ENCODE results near the gene PTPA. TPM values are rescaled to one million over a fixed set of nuclear protein-coding genes. Genes with fewer than 3 reads are reported as not detected.

The PTPA gene
- total RNA-seq, 4 donors from 2014 or later = 48.7 to 65.7 (median 51.9) TPM

- Histone ChIP-seq H3K4me3 (no peak overlapping the region), H3K4me1 (no peaks in the 10 kb centered on the region), H3K27ac (no peak overlapping the region), H3K36me3 (peaks cover 0 to 59% (median 0%) of the 10 kb centered on the region in 3 donors), H3K9me3 (no peaks in the 10 kb centered on the region), H3K27me3 (no peaks in the 10 kb centered on the region)
- no peak for TF ChIP-seq CTCF (IDR thresholded peaks at IDR 0.05)
- no peak for TF ChIP-seq POLR2A (IDR thresholded peaks at IDR 0.05)
- DNase-seq = no peak
Measured at GRCh38 chr9:129089246-129089645, 22.0 kb upstream of the PTPA start.

DNA sequence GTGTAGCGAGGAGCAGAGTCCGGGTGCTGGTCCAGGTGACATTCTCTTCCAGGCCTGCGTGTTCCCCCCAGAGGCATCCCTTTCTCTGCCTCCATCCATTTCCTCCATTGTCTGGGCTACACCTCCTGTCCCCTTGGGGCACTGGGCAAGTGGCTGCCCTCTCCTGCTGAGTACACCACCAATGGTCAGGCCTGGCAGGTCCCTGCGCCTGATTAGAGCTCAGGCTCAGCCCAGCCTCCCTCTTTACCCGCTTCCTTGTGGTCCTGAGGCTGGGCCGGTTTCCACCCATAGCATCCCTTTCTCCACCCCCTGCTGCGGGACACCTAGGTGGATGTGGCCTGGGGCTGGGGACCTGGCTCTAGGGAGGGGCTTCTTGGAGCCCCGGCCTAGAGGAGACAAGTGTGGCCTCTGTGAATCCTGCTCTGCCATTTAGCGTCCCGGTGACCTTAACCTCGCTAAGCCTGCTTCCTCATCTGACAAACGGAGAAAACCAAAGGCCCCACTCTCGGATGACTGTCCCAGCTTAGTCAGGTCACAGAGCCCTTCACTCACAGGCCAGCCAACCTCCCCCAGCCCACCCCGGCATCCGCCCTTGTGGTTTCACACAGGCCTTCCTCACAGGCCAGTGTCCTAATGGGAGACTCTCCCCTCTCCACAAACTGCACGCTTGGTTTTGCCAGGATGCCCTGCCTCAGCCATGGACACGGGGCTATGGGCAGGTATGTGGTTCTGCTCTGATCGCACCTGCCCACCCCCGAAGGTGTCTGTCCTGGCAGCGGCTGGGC lies 17.4 kb upstream of the PTPA start:
- TF ChIP-seq POLR2A (IDR thresholded peaks at IDR 0.05) (no peak), CTCF (IDR thresholded peaks at IDR 0.05) (no peak)
- Histone ChIP-seq H3K36me3 (peaks cover 0 to 56% (median 0%) of the 10 kb centered on the region in 3 donors), H3K27ac (no peak overlapping the region)

GRCh38 chr9:129094387-129095169 lies 16.6 kb upstream of the PTPA start:
- TF ChIP-seq POLR2A (IDR thresholded peaks at IDR 0.05) (no peak), CTCF (IDR thresholded peaks at IDR 0.05) (no peak)
- Histone ChIP-seq H3K9me3 (no peaks in the 10 kb centered on the region), H3K4me1 (no peaks in the 10 kb centered on the region), H3K27ac (no peak overlapping the region), H3K27me3 (no peaks in the 10 kb centered on the region), H3K36me3 (peaks cover 0 to 49% (median 0%) of the 10 kb centered on the region in 3 donors), H3K4me3 (no peak overlapping the region)
- no peak for DNase-seq

More for the DNA sequence above, 17.4 kb upstream of the PTPA start:
- Histone ChIP-seq H3K27me3 (no peaks in the 10 kb centered on the region), H3K4me1 (no peaks in the 10 kb centered on the region), H3K4me3 (no peak overlapping the region), H3K9me3 (no peaks in the 10 kb centered on the region)
- no peak for DNase-seq

DNA sequence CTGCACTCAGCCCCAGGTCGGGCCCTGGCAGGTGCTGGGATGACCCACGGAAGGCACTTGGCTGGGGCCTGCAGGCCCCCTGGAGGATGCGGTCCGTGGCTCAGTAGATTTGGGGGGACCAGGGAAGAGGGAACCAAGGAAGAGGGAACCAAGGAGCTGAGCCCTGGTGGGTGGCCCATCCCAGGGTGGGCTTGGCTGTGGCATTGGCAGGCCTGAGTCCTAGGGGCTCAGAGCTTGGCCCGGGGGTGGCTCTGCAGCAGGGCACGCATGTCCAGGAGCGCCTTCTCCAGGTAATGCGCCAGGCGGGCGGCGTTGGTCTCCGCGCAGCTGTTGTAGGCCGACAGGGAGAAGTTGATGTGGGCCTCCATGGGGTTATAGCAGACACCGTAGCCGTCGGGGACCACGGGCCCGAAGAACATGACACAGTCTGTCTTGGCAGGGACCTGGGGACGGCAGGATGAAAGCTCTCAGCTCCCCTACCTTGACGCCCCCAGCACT lies 16.0 kb upstream of the PTPA start:
- TF ChIP-seq POLR2A (IDR thresholded peaks at IDR 0.05) (no peak), CTCF (IDR thresholded peaks at IDR 0.05) (no peak)
- Histone ChIP-seq H3K27me3 (no peaks in the 10 kb centered on the region), H3K4me1 (no peaks in the 10 kb centered on the region), H3K27ac (no peak overlapping the region), H3K36me3 (peaks cover 0 to 53% (median 0%) of the 10 kb centered on the region in 3 donors), H3K9me3 (no peaks in the 10 kb centered on the region), H3K4me3 (no peak overlapping the region)
- no peak for DNase-seq

DNA sequence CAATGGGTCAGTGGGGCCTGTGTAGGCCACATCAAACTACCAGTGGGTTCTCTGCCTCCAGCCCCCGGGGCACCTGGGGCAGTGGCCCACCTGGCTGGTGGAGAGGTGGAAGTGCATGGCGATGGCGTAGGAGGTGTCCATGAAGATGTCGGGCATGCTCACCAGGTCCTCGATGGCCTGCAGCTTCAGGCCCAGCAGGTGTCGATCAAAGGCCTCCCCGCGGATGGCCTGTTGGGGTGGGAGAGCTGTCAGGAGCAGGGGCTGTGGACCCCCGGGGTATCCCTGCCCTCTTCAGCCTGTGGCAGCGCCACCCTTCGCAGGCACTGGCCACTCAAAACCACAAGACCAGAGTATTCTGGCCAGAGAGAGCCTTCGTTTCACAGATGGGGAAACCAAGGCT lies 15.3 kb upstream of the PTPA start:
- Histone ChIP-seq H3K4me3 (no peak overlapping the region), H3K9me3 (no peaks in the 10 kb centered on the region), H3K36me3 (peaks cover 0 to 52% (median 0%) of the 10 kb centered on the region in 3 donors), H3K27ac (no peak overlapping the region), H3K27me3 (no peaks in the 10 kb centered on the region), H3K4me1 (no peaks in the 10 kb centered on the region)
- no peak for DNase-seq
- TF ChIP-seq CTCF (IDR thresholded peaks at IDR 0.05) = no peak
- TF ChIP-seq POLR2A (IDR thresholded peaks at IDR 0.05) = no peak

Data from Peyer's patch (tissue), 4 donors.